Measurements from ENCODE around the gene PSMD9. TPM values are rescaled to one million over a fixed set of nuclear protein-coding genes. Genes with fewer than 3 reads are reported as not detected.

PSMD9 gene
- total and polyA plus RNA-seq, 10 of the 15 experiments (the other 5 are each of a cell fraction or from before 2014, with no cell fraction given) = 14.6 to 152 (median 58.1) TPM

- 70% methylated on average over 4 of the region's 4 CpGs for WGBS (ENCODE audit: insufficient coverage, insufficient replicate concordance, low lambda C conversion rate, missing lambda C conversion rate)
- no TSS peak for BruUV-seq (replicated peaks)
- Histone ChIP-seq H2AFZ (ENCODE audit: control insufficient read depth, low read depth, low read length) (no peak overlapping the region), H3K4me2 (ENCODE audit: control insufficient read depth, insufficient read depth) (no peak overlapping the region), H3K79me2 (ENCODE audit: control insufficient read depth, insufficient read depth, low read length) (no peaks in the 10 kb centered on the region), H3K9me3 (replicated peaks; ENCODE audit: control insufficient read depth, insufficient read depth, low read length) (no peaks in the 10 kb centered on the region; the same call in 2 of the 3 replicates), H3K9ac (ENCODE audit: control insufficient read depth, insufficient read depth, low read length) (no peak overlapping the region), H3K27ac (ENCODE audit: control insufficient read depth, insufficient read depth) (no peak overlapping the region), H3K36me3 (ENCODE audit: control insufficient read depth in 2 of 2, insufficient read depth in 2 of 2, low read length in 1 of 2) (no peaks in the 10 kb centered on the region), H3K27me3 (replicated peaks in 1 of 2; ENCODE audit: control insufficient read depth in 2 of 2, insufficient read depth in 2 of 2, low read length in 1 of 2) (no peaks in the 10 kb centered on the region), H3K4me3 (no peak overlapping the region), H4K20me1 (ENCODE audit: control insufficient read depth, insufficient read depth) (no peaks in the 10 kb centered on the region), H3K4me1 (ENCODE audit: control insufficient read depth, insufficient read depth, low read length) (peaks cover 4% of the 10 kb centered on the region; the same call in 1 of the 2 replicates)
- TF ChIP-seq ZNF384 (IDR thresholded peaks at IDR 0.05; ENCODE audit: borderline replicate concordance, low read depth, low read length) (no peak), NFIC (IDR thresholded peaks at IDR 0.05; ENCODE audit: low read depth, low read length) (no peak), ESRRA (IDR thresholded peaks at IDR 0.05; ENCODE audit: low read length) (no peak), ATF7 (IDR thresholded peaks at IDR 0.05; ENCODE audit: low read depth) (no peak), STAT3 (IDR thresholded peaks at IDR 0.05; ENCODE audit: low read depth, low read length) (no peak), RELA (IDR thresholded peaks at IDR 0.05; ENCODE audit: borderline replicate concordance, partially characterized antibody) (no peak), CBX3 (IDR thresholded peaks at IDR 0.05; ENCODE audit: borderline replicate concordance, low read depth) (no peak), PAX5 (IDR thresholded peaks at IDR 0.05; ENCODE audit: borderline replicate concordance, low read depth, low read length) (no peak), TARDBP (IDR thresholded peaks at IDR 0.05; ENCODE audit: borderline replicate concordance) (no peak), BRCA1 (IDR thresholded peaks at IDR 0.05; ENCODE audit: low read depth, low read length) (no peak), SIX5 (IDR thresholded peaks at IDR 0.05; ENCODE audit: low read depth, low read length, severe bottlenecking) (no peak), FOXM1 (IDR thresholded peaks at IDR 0.05; ENCODE audit: low read depth, low read length) (no peak), CBFB (IDR thresholded peaks at IDR 0.05; ENCODE audit: low read depth) (no peak), TCF7 (IDR thresholded peaks at IDR 0.05; ENCODE audit: borderline replicate concordance) (no peak)
- TF ChIP-seq, protein P1, sequence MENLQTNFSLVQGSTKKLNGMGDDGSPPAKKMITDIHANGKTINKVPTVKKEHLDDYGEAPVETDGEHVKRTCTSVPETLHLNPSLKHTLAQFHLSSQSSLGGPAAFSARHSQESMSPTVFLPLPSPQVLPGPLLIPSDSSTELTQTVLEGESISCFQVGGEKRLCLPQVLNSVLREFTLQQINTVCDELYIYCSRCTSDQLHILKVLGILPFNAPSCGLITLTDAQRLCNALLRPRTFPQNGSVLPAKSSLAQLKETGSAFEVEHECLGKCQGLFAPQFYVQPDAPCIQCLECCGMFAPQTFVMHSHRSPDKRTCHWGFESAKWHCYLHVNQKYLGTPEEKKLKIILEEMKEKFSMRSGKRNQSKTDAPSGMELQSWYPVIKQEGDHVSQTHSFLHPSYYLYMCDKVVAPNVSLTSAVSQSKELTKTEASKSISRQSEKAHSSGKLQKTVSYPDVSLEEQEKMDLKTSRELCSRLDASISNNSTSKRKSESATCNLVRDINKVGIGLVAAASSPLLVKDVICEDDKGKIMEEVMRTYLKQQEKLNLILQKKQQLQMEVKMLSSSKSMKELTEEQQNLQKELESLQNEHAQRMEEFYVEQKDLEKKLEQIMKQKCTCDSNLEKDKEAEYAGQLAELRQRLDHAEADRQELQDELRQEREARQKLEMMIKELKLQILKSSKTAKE (IDR thresholded peaks at IDR 0.05; ENCODE audit: low read depth, poor library complexity, severe bottlenecking) = no peak
- ATAC-seq (no peak), DNase-seq (ENCODE audit: low read depth, low spot score) (no peak), FAIRE-seq (no peak)
- ChIA-PET SMC1A (ENCODE audit: uncharacterized antibody, unreplicated experiment) (interaction anchor here (1.8 kb wide), 1 partner anchor 8 kb away, joined by 5 read pairs; no protein-coding TSS in a partner anchor), RAD21 (ENCODE audit: unreplicated experiment) (no interaction called here), POLR2A (no interaction called here), CTCF (no interaction called here)
- in situ Hi-C loops (cut with MboI) (no loop called here), intact Hi-C loops (cut with micrococcal nuclease; ENCODE audit: unreplicated experiment) (no loop called here)
Observed at GRCh38 chr12:121939992-121940766, 51.6 kb downstream of the PSMD9 start.

Measured in GM12878 (cell line).